ENCODE data around the gene AFAP1. TPM values are rescaled to one million over a fixed set of nuclear protein-coding genes. Genes with fewer than 3 reads are reported as not detected.

Gene AFAP1
- total RNA-seq, 4 donors from 2014 or later: 4.4 to 16.6 (median 10.7) TPM

- intact Hi-C loops (cut with DNase I): no loop called here
- DNase-seq: no peak
- Histone ChIP-seq H3K9me3 (no peaks in the 10 kb centered on the region), H3K4me1 (peaks cover 33 to 85% (median 45%) of the 10 kb centered on the region in 3 donors), H3K27ac (peak overlapping the region in 1 of 4 donors; percentile 79), H3K4me3 (no peak overlapping the region), H3K36me3 (no peaks in the 10 kb centered on the region), H3K27me3 (no peaks in the 10 kb centered on the region)
- TF ChIP-seq, protein P1, sequence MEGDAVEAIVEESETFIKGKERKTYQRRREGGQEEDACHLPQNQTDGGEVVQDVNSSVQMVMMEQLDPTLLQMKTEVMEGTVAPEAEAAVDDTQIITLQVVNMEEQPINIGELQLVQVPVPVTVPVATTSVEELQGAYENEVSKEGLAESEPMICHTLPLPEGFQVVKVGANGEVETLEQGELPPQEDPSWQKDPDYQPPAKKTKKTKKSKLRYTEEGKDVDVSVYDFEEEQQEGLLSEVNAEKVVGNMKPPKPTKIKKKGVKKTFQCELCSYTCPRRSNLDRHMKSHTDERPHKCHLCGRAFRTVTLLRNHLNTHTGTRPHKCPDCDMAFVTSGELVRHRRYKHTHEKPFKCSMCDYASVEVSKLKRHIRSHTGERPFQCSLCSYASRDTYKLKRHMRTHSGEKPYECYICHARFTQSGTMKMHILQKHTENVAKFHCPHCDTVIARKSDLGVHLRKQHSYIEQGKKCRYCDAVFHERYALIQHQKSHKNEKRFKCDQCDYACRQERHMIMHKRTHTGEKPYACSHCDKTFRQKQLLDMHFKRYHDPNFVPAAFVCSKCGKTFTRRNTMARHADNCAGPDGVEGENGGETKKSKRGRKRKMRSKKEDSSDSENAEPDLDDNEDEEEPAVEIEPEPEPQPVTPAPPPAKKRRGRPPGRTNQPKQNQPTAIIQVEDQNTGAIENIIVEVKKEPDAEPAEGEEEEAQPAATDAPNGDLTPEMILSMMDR (IDR thresholded peaks at IDR 0.05): no peak
- TF ChIP-seq POLR2A (IDR thresholded peaks at IDR 0.05): no peak
- WGBS, 2 donors: 77 to 86% methylated on average over 11 to 15 of the region's 37 CpGs
Observed at GRCh38 chr4:7966281-7967062, 26.8 kb upstream of the AFAP1 start.

GRCh38 chr4:7964890-7965662, 25.4 kb upstream of the AFAP1 start:
- DNase-seq: no peak
- intact Hi-C loops (cut with DNase I): no loop called here
- Histone ChIP-seq H3K4me1 (peaks cover 31 to 85% (median 45%) of the 10 kb centered on the region in 3 donors), H3K27me3 (no peaks in the 10 kb centered on the region), H3K27ac (peak overlapping the region; percentile 77 to 86 (median 81)), H3K36me3 (no peaks in the 10 kb centered on the region), H3K9me3 (no peaks in the 10 kb centered on the region), H3K4me3 (no peak overlapping the region)
- WGBS, 2 donors: 19 to 41% methylated on average over 8 to 16 of the region's 23 CpGs
- TF ChIP-seq, protein P1 (IDR thresholded peaks at IDR 0.05): no peak
- TF ChIP-seq POLR2A (IDR thresholded peaks at IDR 0.05): peak in 1 of 4 donors; percentile 1

GRCh38 chr4:7964459-7964858, 24.8 kb upstream of the AFAP1 start:
- H3K27ac ChIP-seq: peak overlapping the region; percentile 77 to 86 (median 81)
- peaks cover 30 to 85% (median 44%) of the 10 kb centered on the region in 3 donors for H3K4me1 ChIP-seq
- H3K36me3 ChIP-seq: no peaks in the 10 kb centered on the region
- no peak overlapping the region for H3K4me3 ChIP-seq
- H3K27me3 ChIP-seq: no peaks in the 10 kb centered on the region
- DNase-seq: no peak
- 61 to 66% methylated on average over 5 of the region's 5 CpGs for WGBS, 2 donors
- intact Hi-C loops (cut with DNase I): no loop called here
- no peak for TF ChIP-seq POLR2A (IDR thresholded peaks at IDR 0.05)
- TF ChIP-seq, protein P1 (IDR thresholded peaks at IDR 0.05): no peak
- no peaks in the 10 kb centered on the region for H3K9me3 ChIP-seq

- no peak overlapping the region for H3K27ac ChIP-seq
- H3K27me3 ChIP-seq: no peaks in the 10 kb centered on the region
- DNase-seq: no peak
- TF ChIP-seq POLR2A (IDR thresholded peaks at IDR 0.05): no peak
- TF ChIP-seq, protein P1 (IDR thresholded peaks at IDR 0.05): no peak
- H3K9me3 ChIP-seq: no peaks in the 10 kb centered on the region
- peaks cover 30 to 85% (median 44%) of the 10 kb centered on the region in 3 donors for H3K4me1 ChIP-seq
- no peaks in the 10 kb centered on the region for H3K36me3 ChIP-seq
- no peak overlapping the region for H3K4me3 ChIP-seq
- intact Hi-C loops (cut with DNase I): no loop called here
- WGBS, 2 donors: 91 to 97% methylated on average over 7 to 12 of the region's 12 CpGs
Observed at GRCh38 chr4:7963691-7964090, 24.0 kb upstream of the AFAP1 start.

Data from esophagus squamous epithelium (tissue), 5 donors.